ENCODE data around the gene VAMP2. TPM values are rescaled to one million over a fixed set of nuclear protein-coding genes. Genes with fewer than 3 reads are reported as not detected.

VAMP2 gene
- total and polyA plus RNA-seq, 9 of the 15 experiments (the other 6 are each of a cell fraction or from before 2014, with no cell fraction given) = 2.3 to 31.8 (median 6.0) TPM

GRCh38 chr17:8163978-8164814 lies 1.4 kb upstream of the VAMP2 start (continued):
- TF ChIP-seq, protein P1, sequence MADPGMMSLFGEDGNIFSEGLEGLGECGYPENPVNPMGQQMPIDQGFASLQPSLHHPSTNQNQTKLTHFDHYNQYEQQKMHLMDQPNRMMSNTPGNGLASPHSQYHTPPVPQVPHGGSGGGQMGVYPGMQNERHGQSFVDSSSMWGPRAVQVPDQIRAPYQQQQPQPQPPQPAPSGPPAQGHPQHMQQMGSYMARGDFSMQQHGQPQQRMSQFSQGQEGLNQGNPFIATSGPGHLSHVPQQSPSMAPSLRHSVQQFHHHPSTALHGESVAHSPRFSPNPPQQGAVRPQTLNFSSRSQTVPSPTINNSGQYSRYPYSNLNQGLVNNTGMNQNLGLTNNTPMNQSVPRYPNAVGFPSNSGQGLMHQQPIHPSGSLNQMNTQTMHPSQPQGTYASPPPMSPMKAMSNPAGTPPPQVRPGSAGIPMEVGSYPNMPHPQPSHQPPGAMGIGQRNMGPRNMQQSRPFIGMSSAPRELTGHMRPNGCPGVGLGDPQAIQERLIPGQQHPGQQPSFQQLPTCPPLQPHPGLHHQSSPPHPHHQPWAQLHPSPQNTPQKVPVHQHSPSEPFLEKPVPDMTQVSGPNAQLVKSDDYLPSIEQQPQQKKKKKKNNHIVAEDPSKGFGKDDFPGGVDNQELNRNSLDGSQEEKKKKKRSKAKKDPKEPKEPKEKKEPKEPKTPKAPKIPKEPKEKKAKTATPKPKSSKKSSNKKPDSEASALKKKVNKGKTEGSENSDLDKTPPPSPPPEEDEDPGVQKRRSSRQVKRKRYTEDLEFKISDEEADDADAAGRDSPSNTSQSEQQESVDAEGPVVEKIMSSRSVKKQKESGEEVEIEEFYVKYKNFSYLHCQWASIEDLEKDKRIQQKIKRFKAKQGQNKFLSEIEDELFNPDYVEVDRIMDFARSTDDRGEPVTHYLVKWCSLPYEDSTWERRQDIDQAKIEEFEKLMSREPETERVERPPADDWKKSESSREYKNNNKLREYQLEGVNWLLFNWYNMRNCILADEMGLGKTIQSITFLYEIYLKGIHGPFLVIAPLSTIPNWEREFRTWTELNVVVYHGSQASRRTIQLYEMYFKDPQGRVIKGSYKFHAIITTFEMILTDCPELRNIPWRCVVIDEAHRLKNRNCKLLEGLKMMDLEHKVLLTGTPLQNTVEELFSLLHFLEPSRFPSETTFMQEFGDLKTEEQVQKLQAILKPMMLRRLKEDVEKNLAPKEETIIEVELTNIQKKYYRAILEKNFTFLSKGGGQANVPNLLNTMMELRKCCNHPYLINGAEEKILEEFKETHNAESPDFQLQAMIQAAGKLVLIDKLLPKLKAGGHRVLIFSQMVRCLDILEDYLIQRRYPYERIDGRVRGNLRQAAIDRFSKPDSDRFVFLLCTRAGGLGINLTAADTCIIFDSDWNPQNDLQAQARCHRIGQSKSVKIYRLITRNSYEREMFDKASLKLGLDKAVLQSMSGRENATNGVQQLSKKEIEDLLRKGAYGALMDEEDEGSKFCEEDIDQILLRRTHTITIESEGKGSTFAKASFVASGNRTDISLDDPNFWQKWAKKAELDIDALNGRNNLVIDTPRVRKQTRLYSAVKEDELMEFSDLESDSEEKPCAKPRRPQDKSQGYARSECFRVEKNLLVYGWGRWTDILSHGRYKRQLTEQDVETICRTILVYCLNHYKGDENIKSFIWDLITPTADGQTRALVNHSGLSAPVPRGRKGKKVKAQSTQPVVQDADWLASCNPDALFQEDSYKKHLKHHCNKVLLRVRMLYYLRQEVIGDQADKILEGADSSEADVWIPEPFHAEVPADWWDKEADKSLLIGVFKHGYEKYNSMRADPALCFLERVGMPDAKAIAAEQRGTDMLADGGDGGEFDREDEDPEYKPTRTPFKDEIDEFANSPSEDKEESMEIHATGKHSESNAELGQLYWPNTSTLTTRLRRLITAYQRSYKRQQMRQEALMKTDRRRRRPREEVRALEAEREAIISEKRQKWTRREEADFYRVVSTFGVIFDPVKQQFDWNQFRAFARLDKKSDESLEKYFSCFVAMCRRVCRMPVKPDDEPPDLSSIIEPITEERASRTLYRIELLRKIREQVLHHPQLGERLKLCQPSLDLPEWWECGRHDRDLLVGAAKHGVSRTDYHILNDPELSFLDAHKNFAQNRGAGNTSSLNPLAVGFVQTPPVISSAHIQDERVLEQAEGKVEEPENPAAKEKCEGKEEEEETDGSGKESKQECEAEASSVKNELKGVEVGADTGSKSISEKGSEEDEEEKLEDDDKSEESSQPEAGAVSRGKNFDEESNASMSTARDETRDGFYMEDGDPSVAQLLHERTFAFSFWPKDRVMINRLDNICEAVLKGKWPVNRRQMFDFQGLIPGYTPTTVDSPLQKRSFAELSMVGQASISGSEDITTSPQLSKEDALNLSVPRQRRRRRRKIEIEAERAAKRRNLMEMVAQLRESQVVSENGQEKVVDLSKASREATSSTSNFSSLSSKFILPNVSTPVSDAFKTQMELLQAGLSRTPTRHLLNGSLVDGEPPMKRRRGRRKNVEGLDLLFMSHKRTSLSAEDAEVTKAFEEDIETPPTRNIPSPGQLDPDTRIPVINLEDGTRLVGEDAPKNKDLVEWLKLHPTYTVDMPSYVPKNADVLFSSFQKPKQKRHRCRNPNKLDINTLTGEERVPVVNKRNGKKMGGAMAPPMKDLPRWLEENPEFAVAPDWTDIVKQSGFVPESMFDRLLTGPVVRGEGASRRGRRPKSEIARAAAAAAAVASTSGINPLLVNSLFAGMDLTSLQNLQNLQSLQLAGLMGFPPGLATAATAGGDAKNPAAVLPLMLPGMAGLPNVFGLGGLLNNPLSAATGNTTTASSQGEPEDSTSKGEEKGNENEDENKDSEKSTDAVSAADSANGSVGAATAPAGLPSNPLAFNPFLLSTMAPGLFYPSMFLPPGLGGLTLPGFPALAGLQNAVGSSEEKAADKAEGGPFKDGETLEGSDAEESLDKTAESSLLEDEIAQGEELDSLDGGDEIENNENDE (IDR thresholded peaks at IDR 0.05; ENCODE audit: low read depth, low read length) = no peak
- TF ChIP-seq, protein P2, sequence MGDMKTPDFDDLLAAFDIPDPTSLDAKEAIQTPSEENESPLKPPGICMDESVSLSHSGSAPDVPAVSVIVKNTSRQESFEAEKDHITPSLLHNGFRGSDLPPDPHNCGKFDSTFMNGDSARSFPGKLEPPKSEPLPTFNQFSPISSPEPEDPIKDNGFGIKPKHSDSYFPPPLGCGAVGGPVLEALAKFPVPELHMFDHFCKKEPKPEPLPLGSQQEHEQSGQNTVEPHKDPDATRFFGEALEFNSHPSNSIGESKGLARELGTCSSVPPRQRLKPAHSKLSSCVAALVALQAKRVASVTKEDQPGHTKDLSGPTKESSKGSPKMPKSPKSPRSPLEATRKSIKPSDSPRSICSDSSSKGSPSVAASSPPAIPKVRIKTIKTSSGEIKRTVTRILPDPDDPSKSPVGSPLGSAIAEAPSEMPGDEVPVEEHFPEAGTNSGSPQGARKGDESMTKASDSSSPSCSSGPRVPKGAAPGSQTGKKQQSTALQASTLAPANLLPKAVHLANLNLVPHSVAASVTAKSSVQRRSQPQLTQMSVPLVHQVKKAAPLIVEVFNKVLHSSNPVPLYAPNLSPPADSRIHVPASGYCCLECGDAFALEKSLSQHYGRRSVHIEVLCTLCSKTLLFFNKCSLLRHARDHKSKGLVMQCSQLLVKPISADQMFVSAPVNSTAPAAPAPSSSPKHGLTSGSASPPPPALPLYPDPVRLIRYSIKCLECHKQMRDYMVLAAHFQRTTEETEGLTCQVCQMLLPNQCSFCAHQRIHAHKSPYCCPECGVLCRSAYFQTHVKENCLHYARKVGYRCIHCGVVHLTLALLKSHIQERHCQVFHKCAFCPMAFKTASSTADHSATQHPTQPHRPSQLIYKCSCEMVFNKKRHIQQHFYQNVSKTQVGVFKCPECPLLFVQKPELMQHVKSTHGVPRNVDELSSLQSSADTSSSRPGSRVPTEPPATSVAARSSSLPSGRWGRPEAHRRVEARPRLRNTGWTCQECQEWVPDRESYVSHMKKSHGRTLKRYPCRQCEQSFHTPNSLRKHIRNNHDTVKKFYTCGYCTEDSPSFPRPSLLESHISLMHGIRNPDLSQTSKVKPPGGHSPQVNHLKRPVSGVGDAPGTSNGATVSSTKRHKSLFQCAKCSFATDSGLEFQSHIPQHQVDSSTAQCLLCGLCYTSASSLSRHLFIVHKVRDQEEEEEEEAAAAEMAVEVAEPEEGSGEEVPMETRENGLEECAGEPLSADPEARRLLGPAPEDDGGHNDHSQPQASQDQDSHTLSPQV (IDR thresholded peaks at IDR 0.05) = 0 out of 2 replicates have a peak, but pooled peaks have one; percentile 68
- no peak for TF ChIP-seq POU5F1 (IDR thresholded peaks at IDR 0.05; ENCODE audit: borderline replicate concordance, low read depth, low read length, partially characterized antibody)
- TF ChIP-seq KDM5B (IDR thresholded peaks at IDR 0.05; ENCODE audit: insufficient replicate concordance, low read depth, low read length) = no peak
- TF ChIP-seq NCOA2 (IDR thresholded peaks at IDR 0.05; ENCODE audit: partially characterized antibody in 2 of 2) = no peak
- TF ChIP-seq, protein P3, sequence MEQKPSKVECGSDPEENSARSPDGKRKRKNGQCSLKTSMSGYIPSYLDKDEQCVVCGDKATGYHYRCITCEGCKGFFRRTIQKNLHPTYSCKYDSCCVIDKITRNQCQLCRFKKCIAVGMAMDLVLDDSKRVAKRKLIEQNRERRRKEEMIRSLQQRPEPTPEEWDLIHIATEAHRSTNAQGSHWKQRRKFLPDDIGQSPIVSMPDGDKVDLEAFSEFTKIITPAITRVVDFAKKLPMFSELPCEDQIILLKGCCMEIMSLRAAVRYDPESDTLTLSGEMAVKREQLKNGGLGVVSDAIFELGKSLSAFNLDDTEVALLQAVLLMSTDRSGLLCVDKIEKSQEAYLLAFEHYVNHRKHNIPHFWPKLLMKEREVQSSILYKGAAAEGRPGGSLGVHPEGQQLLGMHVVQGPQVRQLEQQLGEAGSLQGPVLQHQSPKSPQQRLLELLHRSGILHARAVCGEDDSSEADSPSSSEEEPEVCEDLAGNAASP (IDR thresholded peaks at IDR 0.05) = no peak
- peak; percentile 42 for TF ChIP-seq CCNT2 (IDR thresholded peaks at IDR 0.05; ENCODE audit: borderline replicate concordance, extremely low read depth, insufficient read length, low read depth, low read length)
- 0 out of 2 replicates have a peak, but pooled peaks have one; percentile 8 for TF ChIP-seq TAL1 (IDR thresholded peaks at IDR 0.05)
- TF ChIP-seq SMARCA5 (IDR thresholded peaks at IDR 0.05) = no peak
